Left colon (tissue), 2 donors: ENCODE measurements around the gene KHDC4. TPM values are rescaled to one million over a fixed set of nuclear protein-coding genes. Genes with fewer than 3 reads are reported as not detected.
"Not testable (repeated sequence)": the region's sequence is repeated elsewhere in the genome, so short reads cannot be mapped to it uniquely, and the experiment has no call there.

Experiments
- ATAC-seq: fragments of 200-7000 bp; cut with Tn5 transposase; one replicate; pipeline ENCODE4 v1.9.1; 2020; ENCODE audit warnings: mild to moderate bottlenecking, moderate library complexity
- DNase-seq, 2 donors: peaks; one replicate each; pipeline ENCODE4 v3.0.0-alpha.2; 2020
- intact Hi-C, 2 donors: fragments of 100-400 bp; cut with DNase I in 1 of 2; cut with micrococcal nuclease in 1 of 2; formaldehyde crosslinking; loops; one replicate each; pipeline versions ENCODE4 v1.11.2 to v1.14.0; 2022; cut with DNase I, micrococcal nuclease
- total RNA-seq, 2 donors: library from RNA; stranded (reverse); fragmentation: NEBNext Ultra II Directional; extraction: Animal tissue kit (Norgen Biotek cat#: 25700); gene quantifications; one replicate each; pipeline ENCODE4 v1.2.1, GENCODE V29; 2021
- donor health status: DM: no; HTN: no; CAD: no.
- donor health status: DM: yes; HTN: yes; CAD: no.

The KHDC4 gene
- total RNA-seq, 2 donors from 2014 or later = 45.6 to 54.1 TPM

DNA sequence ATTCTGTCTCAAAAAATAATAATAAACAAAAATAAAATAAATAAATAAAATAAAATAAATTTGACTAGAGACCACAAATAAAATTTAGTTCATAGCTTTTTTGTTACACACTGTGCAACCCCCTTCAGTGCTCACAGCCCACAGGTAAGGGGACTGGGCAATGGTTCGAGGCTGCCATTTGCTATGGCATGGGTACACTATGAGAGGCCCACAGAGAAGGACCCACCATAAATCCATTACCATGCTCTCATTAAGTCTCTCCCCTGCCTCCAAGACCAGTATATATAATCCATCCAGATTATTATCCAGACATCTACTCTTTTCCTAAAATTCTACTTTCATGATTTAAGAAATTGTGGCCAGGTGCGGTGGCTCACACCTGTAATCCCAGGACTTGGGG, 14.4 kb downstream of the KHDC4 start:
- DNase-seq = no peak
- no peak for ATAC-seq
- intact Hi-C loops = no loop called here

GRCh38 chr1:155918660-155919059, 15.6 kb downstream of the KHDC4 start:
- ATAC-seq (no peak), DNase-seq (no peak)
- intact Hi-C loops = no loop called here

DNA sequence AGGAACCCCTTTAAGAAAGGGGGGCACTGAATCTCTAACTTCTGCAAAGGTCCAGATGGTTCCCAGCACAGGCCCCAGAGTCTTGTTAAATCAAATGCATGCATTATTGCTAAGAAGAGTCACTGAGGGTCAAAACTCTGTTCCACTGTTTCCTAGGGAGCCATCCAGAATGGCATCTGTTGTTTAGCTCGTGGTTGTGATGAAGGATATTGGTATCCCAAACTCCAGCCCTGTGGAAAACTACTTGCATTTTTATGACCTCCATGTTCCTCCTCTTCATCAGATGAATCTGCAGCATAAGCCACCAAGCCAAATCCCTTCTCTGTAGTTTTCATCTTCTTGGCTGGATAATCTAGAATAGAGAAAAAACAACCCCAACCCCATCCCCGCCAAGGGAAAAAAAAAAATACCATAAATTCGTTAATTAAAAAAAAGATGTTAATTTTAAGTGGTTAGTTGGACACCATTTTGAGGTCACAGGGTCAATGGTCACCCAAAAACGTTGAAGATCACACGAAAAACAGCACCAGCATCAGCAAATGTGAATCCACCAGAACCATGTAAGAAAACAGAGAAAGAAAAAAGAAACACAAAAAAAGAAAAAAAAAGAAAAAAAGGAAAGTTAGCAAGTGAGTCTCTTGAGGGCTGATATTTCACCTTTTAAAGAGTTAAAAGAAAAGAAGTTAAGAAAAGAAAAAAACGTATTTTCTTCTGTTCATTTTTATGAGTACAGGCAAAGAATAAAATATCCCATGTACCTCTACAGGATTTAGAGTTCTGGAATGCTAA, 20.1 kb downstream of the KHDC4 start:
- DNase-seq = no peak
- intact Hi-C loops = no loop called here
- no peak for ATAC-seq

GRCh38 chr1:155912056-155912536, 22.1 kb downstream of the KHDC4 start:
- DNase-seq = peak in 1 of 2 donors; percentile 20
- intact Hi-C loops = no loop called here
- ATAC-seq = peak; percentile 14

DNA sequence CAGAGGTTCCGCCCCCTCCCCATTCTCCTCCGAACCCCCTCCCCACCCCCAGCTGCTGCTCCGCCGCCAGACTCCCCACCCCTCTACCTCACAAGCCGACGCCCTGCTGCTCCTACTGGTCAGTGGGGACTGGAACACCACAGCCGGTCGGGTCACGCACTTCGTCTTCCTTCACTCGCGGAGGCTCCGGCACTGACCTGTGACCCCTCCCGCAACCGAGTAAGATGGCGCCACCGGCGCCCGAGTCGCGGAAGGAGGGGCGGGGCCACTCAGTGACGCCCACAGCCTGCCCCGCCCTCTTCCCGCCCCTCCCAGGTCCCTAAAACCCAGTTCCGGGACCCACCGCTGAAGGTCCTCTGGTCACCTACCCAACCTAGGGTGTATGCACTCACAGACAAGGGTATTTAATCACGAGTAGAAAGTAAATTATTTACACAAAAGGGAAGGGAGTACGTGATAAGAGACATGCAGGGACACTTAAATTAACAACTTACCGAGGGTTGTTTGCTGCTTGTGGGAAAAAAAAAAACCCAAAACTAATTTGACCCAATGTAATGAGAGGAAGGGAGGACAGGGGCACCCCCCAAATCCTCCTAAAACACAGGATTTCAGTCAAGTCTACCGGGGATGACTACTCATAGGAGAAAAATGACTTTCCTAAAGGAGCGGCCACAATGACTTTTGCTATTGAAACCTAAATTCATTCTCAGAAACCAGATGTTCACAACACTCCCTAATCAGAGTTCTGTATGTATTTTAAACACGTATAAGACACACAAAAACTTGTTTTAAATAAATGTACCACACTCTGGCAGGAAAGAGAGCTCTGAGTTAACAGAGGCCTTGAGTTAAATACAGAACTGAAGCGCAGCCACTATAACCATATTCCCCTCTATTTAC, 22.8 kb downstream of the KHDC4 start, which contains the start of gene RIT1:
RIT1 (minus strand) TSS at position 194 of the 900 bp plus-strand sequence. CDS start 588 bp downstream, outside the sequence.
- intact Hi-C loops = no loop called here
- ATAC-seq = peak; percentile 96
- DNase-seq = peak; percentile 90 to 94

DNA sequence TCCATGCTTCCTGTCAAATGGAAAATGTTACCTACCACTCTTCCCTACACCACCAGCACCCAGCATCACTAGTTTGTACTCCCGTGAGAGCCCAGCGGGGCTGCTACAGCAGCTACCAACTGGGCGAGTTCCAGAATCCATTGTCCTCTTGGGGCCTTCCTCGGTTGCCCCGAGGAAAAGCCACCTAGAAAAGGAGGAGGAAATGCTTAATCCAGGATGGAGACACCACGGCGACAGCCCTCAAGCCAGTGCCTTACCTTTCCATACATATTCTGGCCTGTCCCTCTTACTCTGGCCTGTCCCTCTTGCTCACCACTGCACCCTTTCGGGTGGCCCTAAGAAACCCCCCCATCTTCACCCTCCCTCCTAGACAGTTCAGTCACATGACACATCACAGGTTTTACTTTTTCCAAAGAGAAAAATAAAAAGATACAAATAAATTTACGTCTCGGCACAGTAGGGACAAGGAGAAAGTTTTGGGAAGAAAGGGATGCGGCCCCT, 23.5 kb downstream of the KHDC4 start:
- intact Hi-C loops = no loop called here
- DNase-seq = peak; percentile 29 to 32
- peak; percentile 41 for ATAC-seq

GRCh38 chr1:155909894-155910293, 24.3 kb downstream of the KHDC4 start:
- peak in 1 of 2 donors; percentile 33 for DNase-seq
- no peak for ATAC-seq
- intact Hi-C loops = no loop called here

- intact Hi-C loops = no loop called here
- DNase-seq (no peak), ATAC-seq (no peak)
These were observed 30.0 kb downstream of the KHDC4 start for GRCh38 chr1:155904261-155904660.

DNA sequence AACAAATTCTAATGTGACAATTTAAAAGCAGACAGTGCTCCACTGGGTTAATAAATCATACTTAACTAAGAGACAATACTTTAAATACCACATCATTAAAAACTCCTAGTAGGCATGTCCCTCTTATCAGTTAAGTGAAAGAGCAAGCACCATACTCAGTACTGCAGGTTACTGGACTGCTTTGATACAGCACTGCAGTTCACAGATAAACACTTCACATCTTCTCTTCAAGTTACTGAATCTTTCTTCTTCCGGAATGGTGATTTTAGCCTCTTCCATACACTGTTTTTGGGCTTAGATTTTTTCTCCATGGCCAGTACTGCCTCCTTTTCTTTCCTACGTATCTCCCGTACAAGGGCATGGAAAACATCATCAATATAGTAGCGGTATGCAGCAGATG, 34.1 kb downstream of the KHDC4 start:
- ATAC-seq = no peak
- DNase-seq = no peak
- intact Hi-C loops = no loop called here

DNA sequence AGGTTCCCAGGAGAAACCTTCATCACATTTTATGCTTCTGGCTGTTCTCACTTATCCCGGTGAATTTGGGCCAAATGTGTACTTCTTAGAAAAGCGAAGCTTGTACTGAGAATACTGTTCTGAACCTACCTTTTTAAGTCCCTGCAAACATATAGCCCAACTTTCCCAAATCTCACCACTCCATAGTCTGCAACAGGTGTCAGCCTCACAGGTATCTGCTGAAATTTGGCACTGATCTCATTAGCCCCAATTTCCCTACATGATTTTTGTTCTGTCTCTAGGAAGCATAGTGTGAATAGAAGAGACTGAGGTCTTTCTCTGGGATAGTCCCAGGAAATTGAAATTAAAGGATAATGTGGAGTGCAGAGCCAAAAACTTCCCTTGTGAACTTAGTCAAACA, 34.5 kb downstream of the KHDC4 start:
- DNase-seq (no peak), ATAC-seq (no peak)
- intact Hi-C loops = no loop called here

- no peak for DNase-seq
- intact Hi-C loops = no loop called here
- no peak for ATAC-seq
These were observed 35.3 kb downstream of the KHDC4 start for GRCh38 chr1:155898888-155899287.

- no peak for ATAC-seq
- intact Hi-C loops = no loop called here
- no peak for DNase-seq
These were observed 36.5 kb downstream of the KHDC4 start for GRCh38 chr1:155897746-155898145.

DNA sequence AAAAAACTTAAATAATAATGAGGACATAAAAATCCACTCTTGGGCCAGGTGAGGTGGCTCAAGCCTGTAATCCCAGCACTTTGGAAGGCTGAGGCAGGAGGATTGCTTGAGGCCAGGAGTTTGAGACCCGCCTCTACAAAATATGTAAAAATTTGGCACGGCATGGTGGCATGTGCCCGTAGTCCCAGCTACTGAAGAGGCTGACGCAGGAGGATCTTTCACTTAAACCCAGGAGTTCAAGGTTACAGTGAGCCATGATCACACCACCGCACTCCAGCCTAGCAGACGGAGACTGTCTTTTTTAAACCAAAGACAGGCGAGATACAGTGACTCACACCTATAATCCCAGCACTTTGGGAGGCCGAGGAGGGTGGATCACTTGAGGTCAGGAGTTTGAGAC, 37.7 kb downstream of the KHDC4 start:
- DNase-seq, ATAC-seq, intact Hi-C loops: not testable (repeated sequence)

GRCh38 chr1:155895617-155896016, 38.6 kb downstream of the KHDC4 start:
- DNase-seq, ATAC-seq, intact Hi-C loops: not testable (repeated sequence)

- peak; percentile 64 for ATAC-seq
- no peak for DNase-seq
- intact Hi-C loops = no loop called here
These were observed 40.6 kb downstream of the KHDC4 start for GRCh38 chr1:155893389-155894142.

GRCh38 chr1:155892796-155893195, 41.4 kb downstream of the KHDC4 start:
- peak; percentile 36 for ATAC-seq

DNA sequence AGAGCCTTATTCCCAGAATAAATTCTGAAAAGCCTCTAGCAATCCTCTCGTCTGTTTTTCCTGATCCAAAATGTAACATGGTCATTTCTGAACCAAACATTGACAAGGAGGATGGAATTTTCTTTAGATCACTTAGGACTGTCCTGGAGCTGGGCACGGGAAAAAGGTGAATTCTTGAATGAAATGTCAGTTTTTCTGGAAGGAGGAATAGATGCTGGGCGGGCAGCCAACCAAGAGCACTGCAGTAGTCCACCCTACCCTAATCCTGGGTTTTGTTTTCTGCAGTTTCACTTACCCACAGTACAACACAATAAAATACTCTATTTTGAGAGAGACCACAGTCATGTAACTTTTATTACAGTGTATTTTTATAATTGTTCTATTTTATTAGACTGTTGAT, 44.0 kb downstream of the KHDC4 start:
- intact Hi-C loops = no loop called here
- no peak for ATAC-seq
- DNase-seq = no peak

More at GRCh38 chr1:155892796-155893195, 41.4 kb downstream of the KHDC4 start:
- intact Hi-C loops = no loop called here
- no peak for DNase-seq

- no peak for DNase-seq
- intact Hi-C loops = no loop called here
- ATAC-seq = no peak
These were observed 44.6 kb downstream of the KHDC4 start for GRCh38 chr1:155889566-155889965.

DNA sequence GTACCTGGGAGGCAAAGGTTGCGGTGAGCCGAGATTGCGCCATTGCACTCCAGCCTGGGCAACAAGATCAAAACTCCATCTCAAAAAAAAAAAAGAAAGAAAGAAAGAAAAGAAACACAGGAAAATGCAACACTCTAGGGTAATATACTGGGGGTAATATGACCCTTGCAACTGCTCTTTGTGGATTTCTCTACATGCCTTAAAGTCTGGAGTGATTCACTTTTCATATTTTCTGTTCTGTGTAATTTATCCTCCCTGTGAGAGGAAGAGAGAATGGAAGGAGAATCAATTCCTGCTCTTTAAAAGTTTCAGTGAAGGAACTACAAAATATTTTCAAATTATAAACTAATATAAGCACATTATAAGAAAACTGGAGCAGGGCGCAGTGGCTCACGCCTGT, 45.7 kb downstream of the KHDC4 start:
- intact Hi-C loops = no loop called here
- DNase-seq (no peak), ATAC-seq (no peak)
